ENCODE data around the gene FBXW12.
A peak's percentile ranks its signal among the peaks of the same experiment; 100 is the strongest.

The FBXW12 gene

DNA sequence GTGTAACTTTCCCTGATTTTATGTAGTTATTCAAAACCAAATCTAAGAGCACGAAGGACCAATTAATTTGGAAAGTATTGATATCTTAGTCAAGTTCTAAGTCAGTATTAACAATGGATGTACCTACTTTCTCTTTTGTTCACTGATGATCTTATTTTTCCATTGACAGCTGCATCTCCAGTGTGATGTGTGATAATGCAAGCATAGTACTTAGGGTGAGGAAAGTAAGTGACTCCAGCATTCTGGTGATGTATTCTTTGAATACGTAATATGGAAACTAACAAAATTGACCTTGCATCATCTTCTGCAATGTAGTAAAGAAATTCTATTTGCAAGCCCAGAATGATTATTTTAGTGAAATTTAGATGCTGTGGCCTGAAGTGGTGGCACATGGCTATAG is 22.4 kb downstream of the FBXW12 start:
- Histone ChIP-seq H3K4ac (ENCODE audit: low read length) (no peak overlapping the region), H3K9me3 (replicated peaks in 1 of 2; ENCODE audit: control insufficient read depth in 2 of 2, insufficient read depth in 1 of 2, low read depth in 1 of 2, low read length in 2 of 2) (no peaks in the 10 kb centered on the region), H3K36me3 (replicated peaks in 1 of 2; ENCODE audit: control insufficient read depth in 2 of 2, insufficient read depth in 2 of 2, low read length in 2 of 2) (no peaks in the 10 kb centered on the region), H2BK5ac (ENCODE audit: low read length) (no peak overlapping the region), H3K4me1 (ENCODE audit: control insufficient read depth in 2 of 2, insufficient read depth in 1 of 2, low read depth in 1 of 2, low read length in 2 of 2) (no peaks in the 10 kb centered on the region), H3K23ac (ENCODE audit: low read depth, low read length, poor library complexity) (no peak overlapping the region), H3K4me2 (ENCODE audit: insufficient read depth, low read length, poor library complexity, severe bottlenecking) (no peak overlapping the region), H2BK15ac (ENCODE audit: low read length) (no peak overlapping the region), H3K27me3 (ENCODE audit: control insufficient read depth in 3 of 3, insufficient read depth in 3 of 3, low read depth in 1 of 3, low read length in 3 of 3) (no peaks in the 10 kb centered on the region), H2BK12ac (ENCODE audit: low read length) (no peak overlapping the region), H4K8ac (ENCODE audit: low read depth, low read length) (no peak overlapping the region), H3K18ac (ENCODE audit: low read length) (no peak overlapping the region), H3K27ac (replicated peaks; ENCODE audit: low read length) (no peak overlapping the region), H3K4me3 (ENCODE audit: low read length in 2 of 2) (no peak overlapping the region), H3K14ac (ENCODE audit: low read length) (no peak overlapping the region), H3K9ac (ENCODE audit: low read depth, low read length, poor library complexity) (no peak overlapping the region), H3K79me1 (ENCODE audit: low read depth, low read length) (peaks cover 2% of the 10 kb centered on the region), H2BK120ac (ENCODE audit: low read depth, low read length) (no peak overlapping the region), H2AFZ (ENCODE audit: low read length) (no peak overlapping the region), H2AK5ac (ENCODE audit: low read depth, low read length) (no peak overlapping the region), H4K91ac (ENCODE audit: low read depth, low read length, poor library complexity) (no peak overlapping the region)
- no CpG with 5 or more reads among the region's 2 CpGs for WGBS, 2 donors (ENCODE audit: extremely low coverage in 2 of 2, insufficient read length in 2 of 2, insufficient replicate concordance in 1 of 2)
- no peak for DNase-seq (ENCODE audit: low spot score)

DNA sequence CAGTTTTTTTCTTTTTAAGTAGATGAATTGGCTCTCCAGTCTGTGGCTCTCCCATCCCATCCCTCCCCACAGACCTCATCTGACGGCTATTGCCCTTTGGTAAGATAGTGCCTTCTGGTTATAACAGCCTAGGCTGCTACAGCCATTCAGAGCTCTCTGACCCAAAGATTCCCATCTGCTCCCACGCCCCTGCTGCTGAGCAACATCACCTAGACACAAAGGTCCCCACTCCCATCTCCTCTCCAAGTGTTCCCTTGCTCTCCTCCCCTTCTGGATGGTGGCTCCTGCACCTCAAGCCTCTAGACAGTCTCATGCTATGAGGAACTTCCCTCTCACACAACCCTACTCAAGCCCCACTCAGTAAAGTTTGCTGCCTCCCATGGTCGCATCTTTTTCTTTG is 23.7 kb downstream of the FBXW12 start:
- Histone ChIP-seq H2BK5ac (ENCODE audit: low read length) (no peak overlapping the region), H3K27me3 (ENCODE audit: control insufficient read depth in 3 of 3, insufficient read depth in 3 of 3, low read depth in 1 of 3, low read length in 3 of 3) (no peaks in the 10 kb centered on the region), H2BK120ac (ENCODE audit: low read depth, low read length) (no peak overlapping the region), H4K91ac (ENCODE audit: low read depth, low read length, poor library complexity) (no peak overlapping the region), H3K4me3 (ENCODE audit: low read length in 2 of 2) (no peak overlapping the region), H3K9me3 (replicated peaks in 1 of 2; ENCODE audit: control insufficient read depth in 2 of 2, insufficient read depth in 1 of 2, low read depth in 1 of 2, low read length in 2 of 2) (no peaks in the 10 kb centered on the region), H3K36me3 (replicated peaks in 1 of 2; ENCODE audit: control insufficient read depth in 2 of 2, insufficient read depth in 2 of 2, low read length in 2 of 2) (peaks cover 0 to 3% of the 10 kb centered on the region in 2 donors), H2AFZ (ENCODE audit: low read length) (no peak overlapping the region), H2BK15ac (ENCODE audit: low read length) (no peak overlapping the region), H2AK5ac (ENCODE audit: low read depth, low read length) (no peak overlapping the region), H3K27ac (replicated peaks; ENCODE audit: low read length) (no peak overlapping the region), H3K4me1 (ENCODE audit: control insufficient read depth in 2 of 2, insufficient read depth in 1 of 2, low read depth in 1 of 2, low read length in 2 of 2) (no peaks in the 10 kb centered on the region), H3K79me1 (ENCODE audit: low read depth, low read length) (peaks cover 2% of the 10 kb centered on the region), H3K18ac (ENCODE audit: low read length) (no peak overlapping the region), H3K14ac (ENCODE audit: low read length) (no peak overlapping the region), H2BK12ac (ENCODE audit: low read length) (no peak overlapping the region), H3K4ac (ENCODE audit: low read length) (no peak overlapping the region), H3K23ac (ENCODE audit: low read depth, low read length, poor library complexity) (no peak overlapping the region), H3K9ac (ENCODE audit: low read depth, low read length, poor library complexity) (peak overlapping the region; percentile 60), H4K8ac (ENCODE audit: low read depth, low read length) (no peak overlapping the region), H3K4me2 (ENCODE audit: insufficient read depth, low read length, poor library complexity, severe bottlenecking) (no peak overlapping the region)
- no CpG with 5 or more reads among the region's 3 CpGs for WGBS, 2 donors (ENCODE audit: extremely low coverage in 2 of 2, insufficient read length in 2 of 2, insufficient replicate concordance in 1 of 2)
- DNase-seq (ENCODE audit: low spot score) = no peak

DNA sequence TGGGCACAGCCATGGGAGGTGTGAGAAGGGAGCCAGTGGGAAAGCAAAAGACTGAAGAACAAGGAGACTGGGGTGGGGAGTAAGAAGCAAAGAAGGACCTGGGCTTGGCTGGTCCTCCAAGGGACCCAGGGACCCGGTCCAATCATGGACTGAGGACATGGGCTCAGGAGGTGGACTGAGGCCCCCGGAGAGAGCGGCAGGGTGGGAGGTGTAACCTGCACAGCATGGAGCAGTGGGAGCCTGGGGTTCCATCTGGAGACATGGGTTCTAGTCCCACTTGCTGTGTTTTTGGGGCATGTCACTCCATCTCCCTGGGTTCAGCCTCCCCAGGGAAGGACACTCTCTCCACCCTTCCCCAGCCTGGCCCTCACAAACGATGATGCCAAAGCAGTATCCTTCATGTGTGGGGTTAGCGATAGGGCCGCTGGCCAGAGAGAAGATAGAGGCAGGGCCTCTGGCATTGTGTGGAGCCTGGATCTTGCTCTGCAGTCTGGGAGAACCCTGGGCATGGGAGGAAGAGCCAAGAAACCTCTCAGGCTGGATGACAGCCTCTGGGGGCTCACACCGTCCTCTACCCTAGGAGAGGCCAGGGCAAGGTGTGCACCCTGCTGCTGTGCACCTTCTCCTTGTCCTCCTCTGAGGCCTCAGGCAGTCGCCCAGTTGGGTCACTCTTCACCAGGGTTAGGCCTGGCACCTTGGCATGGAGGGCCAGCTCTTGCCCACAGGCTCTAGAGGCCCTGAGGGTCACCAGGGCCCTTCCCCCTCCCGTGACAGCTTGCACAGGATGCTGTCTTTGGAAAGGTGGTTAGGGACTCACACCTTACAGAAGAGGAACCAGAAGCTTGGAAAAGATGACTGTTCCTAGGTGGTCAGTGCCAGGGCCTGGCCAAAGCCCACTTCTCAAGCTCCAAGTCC is 26.0 kb downstream of the FBXW12 start:
- H3K14ac ChIP-seq (ENCODE audit: low read length) = peak overlapping the region; percentile 1
- H3K9me3 ChIP-seq (replicated peaks in 1 of 2; ENCODE audit: control insufficient read depth in 2 of 2, insufficient read depth in 1 of 2, low read depth in 1 of 2, low read length in 2 of 2) = no peaks in the 10 kb centered on the region
- H3K18ac ChIP-seq (ENCODE audit: low read length) = peak overlapping the region; percentile 63
- no peak overlapping the region for H4K91ac ChIP-seq (ENCODE audit: low read depth, low read length, poor library complexity)
- H3K27ac ChIP-seq (replicated peaks; ENCODE audit: low read length) = no peak overlapping the region
- H3K4ac ChIP-seq (ENCODE audit: low read length) = no peak overlapping the region
- no peak for DNase-seq (ENCODE audit: low spot score)
- H3K36me3 ChIP-seq (replicated peaks in 1 of 2; ENCODE audit: control insufficient read depth in 2 of 2, insufficient read depth in 2 of 2, low read length in 2 of 2) = peaks cover 4 to 15% of the 10 kb centered on the region in 2 donors
- peaks cover 2% of the 10 kb centered on the region for H3K79me1 ChIP-seq (ENCODE audit: low read depth, low read length)
- no peaks in the 10 kb centered on the region for H3K4me1 ChIP-seq (ENCODE audit: control insufficient read depth in 2 of 2, insufficient read depth in 1 of 2, low read depth in 1 of 2, low read length in 2 of 2)
- no peak overlapping the region for H3K4me3 ChIP-seq (ENCODE audit: low read length in 2 of 2)
- H2BK5ac ChIP-seq (ENCODE audit: low read length) = no peak overlapping the region
- H3K23ac ChIP-seq (ENCODE audit: low read depth, low read length, poor library complexity) = no peak overlapping the region
- H3K27me3 ChIP-seq (ENCODE audit: control insufficient read depth in 3 of 3, insufficient read depth in 3 of 3, low read depth in 1 of 3, low read length in 3 of 3) = no peaks in the 10 kb centered on the region
- H2BK120ac ChIP-seq (ENCODE audit: low read depth, low read length) = peak overlapping the region; percentile 85
- no peak overlapping the region for H3K4me2 ChIP-seq (ENCODE audit: insufficient read depth, low read length, poor library complexity, severe bottlenecking)
- H2BK15ac ChIP-seq (ENCODE audit: low read length) = peak overlapping the region; percentile 14
- peak overlapping the region; percentile 63 for H2BK12ac ChIP-seq (ENCODE audit: low read length)
- peak overlapping the region; percentile 32 for H2AK5ac ChIP-seq (ENCODE audit: low read depth, low read length)
- no CpG with 5 or more reads among the region's 9 CpGs for WGBS, 2 donors (ENCODE audit: extremely low coverage in 2 of 2, insufficient read length in 2 of 2, insufficient replicate concordance in 1 of 2)
- H4K8ac ChIP-seq (ENCODE audit: low read depth, low read length) = no peak overlapping the region
- no peak overlapping the region for H2AFZ ChIP-seq (ENCODE audit: low read length)
- no peak overlapping the region for H3K9ac ChIP-seq (ENCODE audit: low read depth, low read length, poor library complexity)

DNA sequence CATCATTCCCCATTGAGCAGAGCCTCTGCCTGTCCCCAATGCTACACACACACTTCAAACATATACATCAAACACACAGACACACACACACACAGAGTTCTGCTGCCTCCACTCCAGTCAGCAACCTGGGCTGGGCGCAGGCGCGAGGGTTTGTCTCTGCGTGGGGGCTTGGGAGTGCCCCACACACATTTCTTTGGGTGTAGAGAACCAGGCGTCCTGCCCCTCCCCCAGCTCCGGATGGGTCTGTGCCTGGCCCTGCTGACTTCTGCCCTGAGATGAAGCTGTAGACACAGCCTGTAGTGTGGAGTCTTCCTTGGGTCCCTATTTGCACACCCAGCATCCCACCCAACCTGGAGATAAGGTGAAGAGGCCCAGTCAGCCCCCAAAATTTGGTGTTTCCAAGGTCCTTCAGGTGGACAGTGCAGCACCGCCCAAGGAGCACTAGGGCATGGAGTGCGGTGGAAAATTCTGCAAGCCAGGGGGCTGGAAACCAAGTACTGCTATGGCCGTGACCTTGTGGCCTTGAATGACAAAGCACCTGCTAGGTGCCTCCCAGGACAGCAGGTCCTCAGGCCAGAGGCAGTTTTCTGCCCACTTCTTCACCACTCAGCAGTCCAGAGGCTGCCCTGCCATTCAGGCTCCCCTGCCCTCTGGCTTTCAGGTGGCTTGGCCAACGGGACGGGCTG is 26.8 kb downstream of the FBXW12 start:
- no peak overlapping the region for H3K4me2 ChIP-seq (ENCODE audit: insufficient read depth, low read length, poor library complexity, severe bottlenecking)
- no peak for DNase-seq (ENCODE audit: low spot score)
- H3K27me3 ChIP-seq (ENCODE audit: control insufficient read depth in 3 of 3, insufficient read depth in 3 of 3, low read depth in 1 of 3, low read length in 3 of 3) = no peaks in the 10 kb centered on the region
- H3K36me3 ChIP-seq (replicated peaks in 1 of 2; ENCODE audit: control insufficient read depth in 2 of 2, insufficient read depth in 2 of 2, low read length in 2 of 2) = peaks cover 8 to 23% of the 10 kb centered on the region in 2 donors
- H2BK120ac ChIP-seq (ENCODE audit: low read depth, low read length) = no peak overlapping the region
- H3K79me1 ChIP-seq (ENCODE audit: low read depth, low read length) = peaks cover 2% of the 10 kb centered on the region
- no peak overlapping the region for H3K4ac ChIP-seq (ENCODE audit: low read length)
- H2BK15ac ChIP-seq (ENCODE audit: low read length) = no peak overlapping the region
- peak overlapping the region; percentile 31 for H2AK5ac ChIP-seq (ENCODE audit: low read depth, low read length)
- H3K18ac ChIP-seq (ENCODE audit: low read length) = peak overlapping the region; percentile 35
- no peak overlapping the region for H2BK12ac ChIP-seq (ENCODE audit: low read length)
- no peak overlapping the region for H3K4me3 ChIP-seq (ENCODE audit: low read length in 2 of 2)
- H2BK5ac ChIP-seq (ENCODE audit: low read length) = peak overlapping the region; percentile 26
- H2AFZ ChIP-seq (ENCODE audit: low read length) = no peak overlapping the region
- H3K27ac ChIP-seq (replicated peaks; ENCODE audit: low read length) = no peak overlapping the region
- H3K4me1 ChIP-seq (ENCODE audit: control insufficient read depth in 2 of 2, insufficient read depth in 1 of 2, low read depth in 1 of 2, low read length in 2 of 2) = no peaks in the 10 kb centered on the region
- H3K14ac ChIP-seq (ENCODE audit: low read length) = peak overlapping the region; percentile 1
- WGBS, 2 donors (ENCODE audit: extremely low coverage in 2 of 2, insufficient read length in 2 of 2, insufficient replicate concordance in 1 of 2) = no CpG with 5 or more reads among the region's 11 CpGs
- no peak overlapping the region for H4K91ac ChIP-seq (ENCODE audit: low read depth, low read length, poor library complexity)
- no peak overlapping the region for H4K8ac ChIP-seq (ENCODE audit: low read depth, low read length)
- H3K23ac ChIP-seq (ENCODE audit: low read depth, low read length, poor library complexity) = no peak overlapping the region
- no peaks in the 10 kb centered on the region for H3K9me3 ChIP-seq (replicated peaks in 1 of 2; ENCODE audit: control insufficient read depth in 2 of 2, insufficient read depth in 1 of 2, low read depth in 1 of 2, low read length in 2 of 2)
- H3K9ac ChIP-seq (ENCODE audit: low read depth, low read length, poor library complexity) = no peak overlapping the region
